DOHH2 (cell line): ENCODE results near the gene GLUL.

ENCODE experiments used
- H3F3A ChIP-seq: fragments of 200-600 bp; sonication (generic), shearing (Covaris generic); 2 replicates; pipeline ENCODE4 v1.6.0; 2016; ENCODE audit warnings: antibody characterized with exemption, mild to moderate bottlenecking; ENCODE audit not compliant: control insufficient read depth, insufficient read depth
- H3K27ac ChIP-seq: fragments of 200-600 bp; sonication (generic); 2 replicates; pipeline ENCODE4 v1.5.1; 2014; ENCODE audit warnings: low read depth, mild to moderate bottlenecking, low read length, moderate library complexity
- H3K27me3 ChIP-seq: fragments of 200-600 bp; sonication (generic); 2 replicates; pipeline ENCODE4 v1.6.1; 2014; ENCODE audit warnings: mild to moderate bottlenecking, low read length, mixed read lengths; ENCODE audit not compliant: control insufficient read depth
- H3K36me3 ChIP-seq: fragments of 200-600 bp; sonication (generic); 2 replicates; pipeline ENCODE4 v1.6.1; 2014; ENCODE audit warnings: mild to moderate bottlenecking, low read length, moderate library complexity, mixed read lengths; ENCODE audit not compliant: control insufficient read depth
- H3K4me1 ChIP-seq: fragments of 200-600 bp; sonication (generic); 2 replicates; pipeline ENCODE4 v1.6.1; 2014; ENCODE audit warnings: mild to moderate bottlenecking, low read length, mixed read lengths; ENCODE audit not compliant: control insufficient read depth
- H3K4me2 ChIP-seq: fragments of 200-600 bp; sonication (generic); 2 replicates; pipeline ENCODE4 v1.6.0; 2014; ENCODE audit warnings: mild to moderate bottlenecking, low read length, moderate library complexity
- H3K4me3 ChIP-seq: fragments of 200-600 bp; sonication (generic); 2 replicates; pipeline ENCODE4 v1.5.1; 2014; ENCODE audit warnings: mild to moderate bottlenecking, low read length, mixed read lengths
- H3K79me2 ChIP-seq: fragments of 200-600 bp; sonication (generic); 2 replicates; pipeline ENCODE4 v1.6.1; 2014; ENCODE audit warnings: mild to moderate bottlenecking, low read length, mixed read lengths; ENCODE audit not compliant: control insufficient read depth
- H3K9me2 ChIP-seq: fragments of 200-600 bp; sonication (generic); replicated peaks from 2 replicates; pipeline ENCODE4 v1.6.1; 2014; ENCODE audit warnings: mild to moderate bottlenecking, low read length, mixed read lengths; ENCODE audit not compliant: control insufficient read depth
- H3K9me3 ChIP-seq: fragments of 200-600 bp; sonication (generic); 2 replicates; pipeline ENCODE4 v1.6.1; 2014; ENCODE audit warnings: antibody characterized with exemption, low read length, mixed read lengths; ENCODE audit not compliant: control insufficient read depth, insufficient read depth
- H4K20me1 ChIP-seq: fragments of 200-600 bp; sonication (generic); 2 replicates; pipeline ENCODE4 v1.6.0; 2014; ENCODE audit warnings: low read depth, mild to moderate bottlenecking, antibody characterized with exemption, low read length, moderate library complexity; ENCODE audit not compliant: control insufficient read depth, insufficient read depth
- CTCF ChIP-seq: fragments of 200-600 bp; sonication (generic); IDR thresholded peaks from one replicate; pipeline ENCODE4 v1.5.1; 2014; ENCODE audit warnings: antibody characterized with exemption, mild to moderate bottlenecking, low read depth, low read length; ENCODE audit not compliant: poor library complexity, severe bottlenecking
- EZH2phosphoT487 ChIP-seq: fragments of 200-600 bp; sonication (generic); IDR thresholded peaks from 2 replicates; pipeline ENCODE4 v1.6.1; 2017; ENCODE audit warnings: borderline replicate concordance, mild to moderate bottlenecking, antibody characterized with exemption, low read length, moderate library complexity, mixed read lengths

GLUL gene

GRCh38 chr1:182391362-182392049 is at the start of gene GLUL:
Gene GLUL (minus strand): TSS chr1:182391790. CDS start chr1:182388737, 3,053 bp downstream.
- Histone ChIP-seq H3K4me3 (no peak within 1 kb of the TSS), H3K9me2 (no peaks in the 10 kb centered on the region), H3K79me2 (no peaks in the 10 kb centered on the region), H3K27me3 (peaks cover 65% of the 10 kb centered on the region), H4K20me1 (no peaks in the 10 kb centered on the region), H3K36me3 (no peaks in the 10 kb centered on the region), H3K27ac (no peak within 1 kb of the TSS), H3K4me2 (no peak within 1 kb of the TSS), H3K4me1 (no peaks in the 10 kb centered on the region), H3K9me3 (no peaks in the 10 kb centered on the region), H3F3A (no peaks in the 10 kb centered on the region)
- no peak for TF ChIP-seq EZH2phosphoT487
- no peak for TF ChIP-seq CTCF

- H3F3A ChIP-seq = no peaks in the 10 kb centered on the region
- no peaks in the 10 kb centered on the region for H3K9me3 ChIP-seq
- no peak overlapping the region for H3K4me2 ChIP-seq
- H4K20me1 ChIP-seq = no peaks in the 10 kb centered on the region
- no peak overlapping the region for H3K4me3 ChIP-seq
- TF ChIP-seq EZH2phosphoT487 = no peak
- TF ChIP-seq CTCF = no peak
- H3K27me3 ChIP-seq = no peaks in the 10 kb centered on the region
- no peaks in the 10 kb centered on the region for H3K79me2 ChIP-seq
- H3K27ac ChIP-seq = no peak overlapping the region
- H3K36me3 ChIP-seq = no peaks in the 10 kb centered on the region
- no peaks in the 10 kb centered on the region for H3K4me1 ChIP-seq
- H3K9me2 ChIP-seq = no peaks in the 10 kb centered on the region
Observed at GRCh38 chr1:182438326-182438725, 46.7 kb upstream of the GLUL start.

DNA sequence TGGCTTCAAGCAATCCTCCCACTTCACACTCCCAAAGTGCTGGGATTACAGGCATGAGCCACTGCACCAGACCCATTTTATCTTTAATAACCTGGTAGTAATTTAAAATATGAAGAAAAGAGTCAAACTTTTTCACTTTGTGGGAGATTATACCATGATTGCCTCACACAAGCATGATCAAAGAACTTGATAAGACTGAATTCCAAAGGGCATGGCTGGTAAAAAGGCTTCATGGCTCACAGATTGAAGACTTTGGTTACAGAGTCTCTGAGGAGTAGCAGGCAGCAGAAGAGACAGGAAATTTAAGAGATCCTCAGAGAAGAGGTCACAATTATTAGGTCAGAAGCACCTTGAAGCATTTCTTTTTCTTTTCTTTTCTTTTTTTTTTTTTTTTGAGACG is 42.0 kb upstream of the GLUL start:
- Histone ChIP-seq H3K27me3 (no peaks in the 10 kb centered on the region; the same call in 1 of the 2 replicates), H3K9me3 (no peaks in the 10 kb centered on the region), H3K36me3 (no peaks in the 10 kb centered on the region), H3K4me1 (peaks cover 7% of the 10 kb centered on the region), H4K20me1 (no peaks in the 10 kb centered on the region), H3K4me3 (no peak overlapping the region), H3K4me2 (no peak overlapping the region), H3K79me2 (no peaks in the 10 kb centered on the region), H3K27ac (no peak overlapping the region), H3K9me2 (no peaks in the 10 kb centered on the region), H3F3A (no peaks in the 10 kb centered on the region)
- no peak for TF ChIP-seq CTCF
- TF ChIP-seq EZH2phosphoT487 = no peak
